Heart right ventricle (tissue), 16 donors: ENCODE results near the gene SCAANT1. TPM values are rescaled to one million over a fixed set of nuclear protein-coding genes. Genes with fewer than 3 reads are reported as not detected.
A peak's percentile ranks its signal among the peaks of the same experiment; 100 is the strongest.

Experiments used
- ATAC-seq, 8 donors: fragments of 200-7000 bp; cut with Tn5 transposase; one replicate each; pipeline ENCODE4 v1.9.1; 2020; ENCODE audit warnings: mild to moderate bottlenecking in 8 of 8, moderate library complexity in 8 of 8, moderate number of reproducible peaks in 1 of 8
- DNase-seq, 2 donors: peaks; one replicate each; pipeline ENCODE4 v3.0.0-alpha.2; 2020
- H3K27ac ChIP-seq, 10 donors: fragments of 200-600 bp; sonication (generic) in 2 of 10; one replicate each; pipeline versions ENCODE4 v1.5.0 to v1.8.0; 2020 to 2022; ENCODE audit warnings: mild to moderate bottlenecking in 3 of 10
- H3K27me3 ChIP-seq, 7 donors: fragments of 200-600 bp; one replicate each; pipeline ENCODE4 v1.8.0; 2021 to 2022; ENCODE audit warnings: mild to moderate bottlenecking in 2 of 7
- H3K36me3 ChIP-seq, 9 donors: fragments of 200-600 bp; sonication (generic) in 1 of 9; one replicate each; pipeline versions ENCODE4 v1.5.0 to v1.8.0; 2020 to 2022; ENCODE audit warnings: mild to moderate bottlenecking in 2 of 9
- H3K4me1 ChIP-seq, 9 donors: fragments of 200-600 bp; sonication (generic) in 1 of 9; one replicate each; pipeline versions ENCODE4 v1.5.0 to v1.8.0; 2020 to 2022; ENCODE audit warnings: mild to moderate bottlenecking in 4 of 9
- H3K4me3 ChIP-seq, 10 donors: fragments of 200-600 bp; sonication (generic) in 2 of 10; one replicate each; pipeline versions ENCODE4 v1.5.0 to v1.8.0; 2020 to 2022; ENCODE audit warnings: mild to moderate bottlenecking in 7 of 10, moderate library complexity in 2 of 10
- H3K9me3 ChIP-seq, 11 donors: fragments of 200-600 bp in 10 of 11; sonication (generic) in 2 of 11; one replicate each; pipeline versions ENCODE4 v1.5.0 to v1.8.0; 2013 to 2022; ENCODE audit warnings: mild to moderate bottlenecking in 2 of 11, control low read depth in 1 of 11, moderate library complexity in 1 of 11
- CTCF ChIP-seq, 9 donors: fragments of 200-600 bp; sonication (generic) in 2 of 9; IDR thresholded peaks; one replicate each; pipeline versions ENCODE4 v1.5.0 to v1.8.0; 2021 to 2022; ENCODE audit warnings: antibody characterized with exemption in 9 of 9, mild to moderate bottlenecking in 5 of 9, moderate library complexity in 1 of 9
- WGBS, 2 donors: extraction: QIAGEN DNeasy Blood & Tissue Kit; methylation state at CpG; one replicate each; pipeline ENCODE4 v1.1.7; 2013; ENCODE audit warnings: inconsistent platforms in 1 of 2; 5-methylcytosine and 5-hydroxymethylcytosine counted together
- intact Hi-C, 10 donors: fragments of 100-400 bp; cut with DNase I; formaldehyde crosslinking; loops; one replicate each; pipeline versions ENCODE4 v1.11.1 to v1.14.2; 2022
- polyA plus RNA-seq, 2 donors: library from polyadenylated mRNA; stranded (reverse); fragments of 200-250 nt; gene quantifications; one replicate each; pipeline ENCODE4 v1.2.3, GENCODE V29; 2013
- total RNA-seq, 10 donors: library from RNA; stranded (reverse); fragmentation: NEBNext Ultra II Directional in 3 of 10; extraction: Animal tissue kit (Norgen Biotek cat#: 25700) in 3 of 10; gene quantifications; one replicate each; pipeline versions ENCODE4 v1.2.1 to v1.2.4, GENCODE V29; 2021 to 2023
- donor health status: Arrhythmogenic right ventricular cardiomyopathy.
- donor health status: ischemic (EF 13 %, LVEDD 7.1; RV severe dilation, severe dysfunction).
- donor health status: healthy with polysubstance abuse.
- donor health status: DM: no; HTN: yes; CAD: no.
- donor health status: DM: no; HTN: no; CAD: no.
- donor health status: ischemic (EF 25% LVEDD 6.9; RV normal size, moderate dysfunction).
- donor health status: ischemic (EF 25% LVEDD 5.7; RV mildly dilated, moderate dysfunction).
- donor health status: healthy.
- donor health status: DM: yes; HTN: yes; CAD: no.
- donor health status: Ischemic cardiomyopathy.
- donor health status: ischemic (EF 35%, LVEDD 5.7; RV mildly dilated, moderate dysfunction).
- donor health status: nonischemic (EF 11% LVEDD 7.7; RV severe dilation, severe dysfunction).
- donor health status: DM: yes; HTN: yes; CAD: no.
- donor health status: PGD.
- donor health status: ischemic (EF 29% LVEDD 5.4; RV normal size, mild dysfunction).
- donor health status: nonischemic (EF 23%, LVEDD 6.1; RV moderate dilation, normal function).

The SCAANT1 gene
- total and polyA plus RNA-seq, 12 donors = not detected

DNA sequence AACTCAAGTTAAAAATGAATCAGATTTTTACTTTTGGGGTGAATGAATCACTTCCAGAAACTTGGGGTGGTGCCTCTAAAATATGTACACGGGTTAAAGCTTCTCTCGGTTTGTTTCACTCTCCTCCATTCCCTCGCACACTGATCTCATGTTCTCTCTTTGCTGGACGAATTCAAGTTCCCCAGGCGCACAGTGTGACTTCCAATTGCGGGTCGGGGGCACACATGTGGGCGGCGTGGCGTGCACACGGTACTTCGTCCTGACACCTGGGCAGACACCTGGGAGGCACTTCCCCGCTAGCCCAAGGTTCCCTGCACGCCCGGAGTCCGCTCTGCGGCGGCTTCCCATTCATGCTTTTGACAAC is 692 bp downstream of the SCAANT1 start:
- no peaks in the 10 kb centered on the region for H3K9me3 ChIP-seq
- H3K4me3 ChIP-seq = peak overlapping the region; percentile 66 to 97 (median 73)
- DNase-seq = no peak
- ATAC-seq = peak in 2 of 8 donors; percentile 16 to 20
- TF ChIP-seq CTCF (IDR thresholded peaks at IDR 0.05) = no peak
- peaks cover 0 to 19% (median 5%) of the 10 kb centered on the region in 9 donors for H3K36me3 ChIP-seq
- intact Hi-C loops = loop anchor here in 8 of 10 donors (5.0 to 10.0 kb wide), 7 partner anchors 44 to 86 kb away; partner anchors contain the start of genes ATXN7 (in 2 of the 8) and THOC7 (in 2 of the 8)
- no peaks in the 10 kb centered on the region for H3K27me3 ChIP-seq
- H3K27ac ChIP-seq = peak overlapping the region; percentile 90 to 100 (median 98)
- H3K4me1 ChIP-seq = peaks cover 4 to 49% (median 38%) of the 10 kb centered on the region in 9 donors
- WGBS, 2 donors = 0 to 1% methylated on average over 18 of the region's 18 CpGs

DNA sequence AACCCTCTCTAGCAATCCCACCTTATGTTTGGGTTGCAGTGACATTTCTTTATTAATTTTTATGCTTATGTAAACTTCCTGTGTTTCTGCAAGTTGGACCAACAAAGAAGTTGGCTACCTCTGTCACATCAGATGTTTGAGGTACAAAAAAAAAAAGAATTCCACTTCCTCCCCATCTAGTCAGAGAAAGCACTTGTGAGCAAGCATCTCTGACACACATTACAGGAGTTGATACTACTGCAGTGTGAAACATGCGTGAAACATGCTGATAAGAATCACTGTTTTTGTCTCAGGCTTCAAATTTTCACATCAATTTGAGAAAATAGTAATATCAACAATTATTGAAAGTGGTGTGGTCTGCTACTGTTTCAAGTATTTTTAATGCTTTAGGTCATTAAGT is 1.3 kb downstream of the SCAANT1 start:
- H3K4me1 ChIP-seq = peaks cover 4 to 49% (median 38%) of the 10 kb centered on the region in 9 donors
- intact Hi-C loops = loop anchor here in 8 of 10 donors (5.0 to 10.0 kb wide), 7 partner anchors 44 to 86 kb away; partner anchors contain the start of genes ATXN7 (in 2 of the 8) and THOC7 (in 2 of the 8)
- no peak for DNase-seq

GRCh38 chr3:63910001-63910400 is 2.2 kb downstream of the SCAANT1 start:
- WGBS, 2 donors = 95% methylated on average over 4 of the region's 4 CpGs
- H3K27ac ChIP-seq = no peak overlapping the region

More for the DNA sequence above, 1.3 kb downstream of the SCAANT1 start:
- no peaks in the 10 kb centered on the region for H3K9me3 ChIP-seq
- H3K27ac ChIP-seq = peak overlapping the region in 8 of 10 donors; percentile 96 to 100 (median 98)
- WGBS, 2 donors = 45 to 77% methylated on average over 1 of the region's 1 CpG
- peaks cover 0 to 19% (median 3%) of the 10 kb centered on the region in 9 donors for H3K36me3 ChIP-seq
- peak overlapping the region in 6 of 10 donors; percentile 66 to 97 (median 78) for H3K4me3 ChIP-seq
- no peaks in the 10 kb centered on the region for H3K27me3 ChIP-seq
- no peak for ATAC-seq
- no peak for TF ChIP-seq CTCF (IDR thresholded peaks at IDR 0.05)

GRCh38 chr3:63909431-63909830 is 2.8 kb downstream of the SCAANT1 start:
- peaks cover 4 to 45% (median 34%) of the 10 kb centered on the region in 9 donors for H3K4me1 ChIP-seq

More at GRCh38 chr3:63910001-63910400, 2.2 kb downstream of the SCAANT1 start:
- TF ChIP-seq CTCF (IDR thresholded peaks at IDR 0.05) = no peak
- Histone ChIP-seq H3K9me3 (no peaks in the 10 kb centered on the region), H3K36me3 (peaks cover 0 to 18% (median 0%) of the 10 kb centered on the region in 9 donors), H3K4me1 (peaks cover 4 to 49% (median 38%) of the 10 kb centered on the region in 9 donors), H3K4me3 (no peak overlapping the region), H3K27me3 (no peaks in the 10 kb centered on the region)
- intact Hi-C loops = loop anchor here in 8 of 10 donors (5.0 to 10.0 kb wide), 7 partner anchors 43 to 87 kb away; partner anchors contain the start of genes ATXN7 (in 2 of the 8) and THOC7 (in 2 of the 8)
- no peak for ATAC-seq
- DNase-seq = no peak

More at GRCh38 chr3:63909431-63909830, 2.8 kb downstream of the SCAANT1 start:
- Histone ChIP-seq H3K4me3 (no peak overlapping the region), H3K27ac (no peak overlapping the region), H3K36me3 (peaks cover 0 to 18% (median 0%) of the 10 kb centered on the region in 9 donors), H3K27me3 (no peaks in the 10 kb centered on the region), H3K9me3 (no peaks in the 10 kb centered on the region)
- ATAC-seq (no peak), DNase-seq (no peak)
- TF ChIP-seq CTCF (IDR thresholded peaks at IDR 0.05) = no peak
- WGBS, 2 donors = 79 to 82% methylated on average over 2 of the region's 2 CpGs
- intact Hi-C loops = loop anchor here in 3 of 10 donors (5.0 kb wide), 3 partner anchors 37 to 47 kb away; partner anchors contain the start of genes ATXN7 (in 1 of the 3) and THOC7 (in 1 of the 3)
